ENCODE data around the gene COPG2. TPM values are rescaled to one million over a fixed set of nuclear protein-coding genes. Genes with fewer than 3 reads are reported as not detected.

Gene COPG2
- total RNA-seq, 1 experiment from 2014 or later = 26.0 TPM

DNA sequence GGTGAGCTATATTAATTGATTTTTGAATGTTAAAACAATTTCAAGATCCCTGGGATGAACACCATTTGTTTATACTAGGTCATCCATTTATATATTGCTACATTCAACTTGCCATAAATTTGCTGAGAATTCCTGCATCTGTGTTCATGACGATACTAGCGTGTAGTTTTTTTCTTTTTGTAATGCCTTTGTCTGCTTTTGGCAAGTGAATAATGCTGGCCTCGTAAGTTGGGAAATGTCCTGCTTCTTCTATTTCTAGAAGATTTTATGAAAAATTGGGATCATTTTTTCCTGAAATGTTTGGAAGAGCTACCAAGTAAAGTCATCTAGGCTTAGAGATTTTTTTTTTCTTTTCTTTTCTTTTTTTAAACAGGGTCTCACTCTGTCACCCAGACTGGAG is 189.6 kb downstream of the COPG2 start:
- no peak overlapping the region for H3K4me3 ChIP-seq (ENCODE audit: low read depth in 2 of 2, low read length in 2 of 2)
- H3K36me3 ChIP-seq (ENCODE audit: control insufficient read depth, insufficient read depth, low read length) = no peaks in the 10 kb centered on the region
- H3K27me3 ChIP-seq (ENCODE audit: control insufficient read depth, insufficient read depth, low read length) = no peaks in the 10 kb centered on the region
- H3K4me1 ChIP-seq (ENCODE audit: control insufficient read depth, insufficient read depth, low read length) = no peaks in the 10 kb centered on the region
- no peak for TF ChIP-seq TCF7L2 (IDR thresholded peaks at IDR 0.05; ENCODE audit: low read depth, low read length)
- TF ChIP-seq, protein P1, sequence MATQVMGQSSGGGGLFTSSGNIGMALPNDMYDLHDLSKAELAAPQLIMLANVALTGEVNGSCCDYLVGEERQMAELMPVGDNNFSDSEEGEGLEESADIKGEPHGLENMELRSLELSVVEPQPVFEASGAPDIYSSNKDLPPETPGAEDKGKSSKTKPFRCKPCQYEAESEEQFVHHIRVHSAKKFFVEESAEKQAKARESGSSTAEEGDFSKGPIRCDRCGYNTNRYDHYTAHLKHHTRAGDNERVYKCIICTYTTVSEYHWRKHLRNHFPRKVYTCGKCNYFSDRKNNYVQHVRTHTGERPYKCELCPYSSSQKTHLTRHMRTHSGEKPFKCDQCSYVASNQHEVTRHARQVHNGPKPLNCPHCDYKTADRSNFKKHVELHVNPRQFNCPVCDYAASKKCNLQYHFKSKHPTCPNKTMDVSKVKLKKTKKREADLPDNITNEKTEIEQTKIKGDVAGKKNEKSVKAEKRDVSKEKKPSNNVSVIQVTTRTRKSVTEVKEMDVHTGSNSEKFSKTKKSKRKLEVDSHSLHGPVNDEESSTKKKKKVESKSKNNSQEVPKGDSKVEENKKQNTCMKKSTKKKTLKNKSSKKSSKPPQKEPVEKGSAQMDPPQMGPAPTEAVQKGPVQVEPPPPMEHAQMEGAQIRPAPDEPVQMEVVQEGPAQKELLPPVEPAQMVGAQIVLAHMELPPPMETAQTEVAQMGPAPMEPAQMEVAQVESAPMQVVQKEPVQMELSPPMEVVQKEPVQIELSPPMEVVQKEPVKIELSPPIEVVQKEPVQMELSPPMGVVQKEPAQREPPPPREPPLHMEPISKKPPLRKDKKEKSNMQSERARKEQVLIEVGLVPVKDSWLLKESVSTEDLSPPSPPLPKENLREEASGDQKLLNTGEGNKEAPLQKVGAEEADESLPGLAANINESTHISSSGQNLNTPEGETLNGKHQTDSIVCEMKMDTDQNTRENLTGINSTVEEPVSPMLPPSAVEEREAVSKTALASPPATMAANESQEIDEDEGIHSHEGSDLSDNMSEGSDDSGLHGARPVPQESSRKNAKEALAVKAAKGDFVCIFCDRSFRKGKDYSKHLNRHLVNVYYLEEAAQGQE (IDR thresholded peaks at IDR 0.05; ENCODE audit: insufficient read depth in 1 of 2, low read depth in 2 of 2, low read length in 1 of 2) = no peak
- no peaks in the 10 kb centered on the region; the same call in 1 of the 2 replicates for H3K9me3 ChIP-seq (ENCODE audit: control insufficient read depth, insufficient read depth, low read depth, low read length)
- no peak overlapping the region for H3K27ac ChIP-seq (ENCODE audit: low read length)
- no TSS peak for BruUV-seq (replicated peaks)
- intact Hi-C loops (cut with micrococcal nuclease; ENCODE audit: unreplicated experiment) (no loop called here), in situ Hi-C loops (cut with HindIII; ENCODE audit: low pct_unique_long_range_greater_than_20kb, low sequenced_read_pairs) (no loop called here)
- no peak for DNase-seq (ENCODE audit: low read depth, low spot score)
- ChIA-PET POLR2A (no interaction called here), CTCF (interaction anchor here (0.6 kb wide), 1 partner anchor 1105 kb away, joined by 3 read pairs; no protein-coding TSS in a partner anchor)
- no peak for ATAC-seq

DNA sequence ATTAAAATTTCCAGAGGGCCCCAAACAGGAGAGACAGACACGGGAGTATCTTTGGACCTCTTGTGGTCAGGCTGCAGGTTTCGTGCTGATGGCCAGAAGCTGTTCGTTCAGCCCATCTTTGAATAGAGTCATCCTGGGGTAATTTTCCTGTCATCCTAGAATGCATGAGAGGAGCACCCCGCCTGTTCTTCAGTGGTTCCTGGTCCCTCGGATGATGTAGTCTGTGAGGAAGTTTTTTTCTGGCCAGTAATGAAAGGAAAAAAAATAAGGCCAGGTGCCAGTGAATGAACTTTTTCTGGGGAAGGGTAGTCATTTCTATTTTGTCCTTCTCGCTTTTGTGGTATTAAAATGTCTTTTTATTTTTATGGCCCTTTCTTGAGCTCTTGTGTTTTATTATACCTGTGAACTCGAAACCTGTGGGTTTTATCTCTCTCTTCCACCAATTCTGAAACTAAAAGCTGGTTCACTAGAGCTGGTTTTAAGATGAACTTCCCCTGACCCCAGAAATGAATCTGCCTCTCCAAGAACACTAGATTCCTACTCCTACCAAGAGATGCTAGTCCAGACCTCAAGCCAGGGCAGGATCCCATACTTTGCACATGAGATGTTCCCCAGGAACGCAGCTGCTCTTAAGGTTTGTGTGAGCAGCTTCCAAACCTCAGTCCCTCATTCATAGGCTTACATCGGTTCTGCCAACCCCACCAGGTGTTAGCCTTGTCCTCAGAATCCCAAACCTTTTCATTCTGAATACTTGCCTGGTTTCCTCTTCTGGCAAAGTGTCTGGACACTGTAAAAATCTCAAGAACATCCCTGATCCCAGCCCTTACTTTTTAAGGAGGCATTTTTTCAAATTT is 192.0 kb downstream of the COPG2 start:
- DNase-seq (ENCODE audit: low read depth, low spot score) (no peak), ATAC-seq (no peak)
- CTCF ChIA-PET = no interaction called here
- in situ Hi-C loops (cut with HindIII; ENCODE audit: low pct_unique_long_range_greater_than_20kb, low sequenced_read_pairs) = no loop called here
- no peaks in the 10 kb centered on the region for H3K4me1 ChIP-seq (ENCODE audit: control insufficient read depth, insufficient read depth, low read length)
- POLR2A ChIA-PET = no interaction called here
- TF ChIP-seq POLR2AphosphoS5 (IDR thresholded peaks at IDR 0.05; ENCODE audit: low read depth, low read length) (no peak), TCF7L2 (IDR thresholded peaks at IDR 0.05; ENCODE audit: low read depth, low read length) (no peak)
- TF ChIP-seq, protein P1 (IDR thresholded peaks at IDR 0.05; ENCODE audit: insufficient read depth in 1 of 2, low read depth in 2 of 2, low read length in 1 of 2) = no peak
- intact Hi-C loops (cut with micrococcal nuclease; ENCODE audit: unreplicated experiment) = no loop called here
- no peaks in the 10 kb centered on the region; the same call in 1 of the 2 replicates for H3K9me3 ChIP-seq (ENCODE audit: control insufficient read depth, insufficient read depth, low read depth, low read length)
- no peak overlapping the region for H3K4me3 ChIP-seq (ENCODE audit: low read depth in 2 of 2, low read length in 2 of 2)
- H3K27ac ChIP-seq (ENCODE audit: low read length) = no peak overlapping the region
- no peaks in the 10 kb centered on the region for H3K27me3 ChIP-seq (ENCODE audit: control insufficient read depth, insufficient read depth, low read length)
- no peaks in the 10 kb centered on the region for H3K36me3 ChIP-seq (ENCODE audit: control insufficient read depth, insufficient read depth, low read length)
- BruUV-seq (replicated peaks) = no TSS peak

DNA sequence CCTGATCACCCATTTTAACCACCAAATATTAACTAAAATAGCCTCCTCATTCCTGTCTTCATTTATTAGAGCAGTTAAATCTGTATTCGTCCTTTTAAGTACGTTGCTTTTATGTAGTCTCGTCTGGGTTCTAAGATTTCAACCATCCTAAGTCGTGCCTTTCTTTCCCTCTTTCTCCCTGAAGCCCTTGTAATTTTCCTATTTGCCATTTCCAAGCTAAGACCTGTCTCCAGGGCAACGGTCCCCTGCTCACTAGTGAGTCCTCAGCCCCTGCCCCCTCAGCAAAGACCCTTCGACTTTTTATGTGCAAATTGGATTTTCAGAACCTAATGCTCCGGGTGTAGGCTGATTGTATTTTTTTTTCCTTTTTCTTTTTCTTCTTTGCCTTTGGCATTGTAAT is 192.8 kb downstream of the COPG2 start:
- Histone ChIP-seq H3K36me3 (ENCODE audit: control insufficient read depth, insufficient read depth, low read length) (no peaks in the 10 kb centered on the region), H3K4me1 (ENCODE audit: control insufficient read depth, insufficient read depth, low read length) (no peaks in the 10 kb centered on the region), H3K9me3 (ENCODE audit: control insufficient read depth, insufficient read depth, low read depth, low read length) (no peaks in the 10 kb centered on the region; the same call in 1 of the 2 replicates), H3K27ac (ENCODE audit: low read length) (no peak overlapping the region), H3K4me3 (ENCODE audit: low read depth in 2 of 2, low read length in 2 of 2) (no peak overlapping the region), H3K27me3 (ENCODE audit: control insufficient read depth, insufficient read depth, low read length) (no peaks in the 10 kb centered on the region)
- in situ Hi-C loops (cut with HindIII; ENCODE audit: low pct_unique_long_range_greater_than_20kb, low sequenced_read_pairs) (no loop called here), intact Hi-C loops (cut with micrococcal nuclease; ENCODE audit: unreplicated experiment) (no loop called here)
- POLR2A ChIA-PET = no interaction called here
- CTCF ChIA-PET = no interaction called here
- TF ChIP-seq, protein P2, sequence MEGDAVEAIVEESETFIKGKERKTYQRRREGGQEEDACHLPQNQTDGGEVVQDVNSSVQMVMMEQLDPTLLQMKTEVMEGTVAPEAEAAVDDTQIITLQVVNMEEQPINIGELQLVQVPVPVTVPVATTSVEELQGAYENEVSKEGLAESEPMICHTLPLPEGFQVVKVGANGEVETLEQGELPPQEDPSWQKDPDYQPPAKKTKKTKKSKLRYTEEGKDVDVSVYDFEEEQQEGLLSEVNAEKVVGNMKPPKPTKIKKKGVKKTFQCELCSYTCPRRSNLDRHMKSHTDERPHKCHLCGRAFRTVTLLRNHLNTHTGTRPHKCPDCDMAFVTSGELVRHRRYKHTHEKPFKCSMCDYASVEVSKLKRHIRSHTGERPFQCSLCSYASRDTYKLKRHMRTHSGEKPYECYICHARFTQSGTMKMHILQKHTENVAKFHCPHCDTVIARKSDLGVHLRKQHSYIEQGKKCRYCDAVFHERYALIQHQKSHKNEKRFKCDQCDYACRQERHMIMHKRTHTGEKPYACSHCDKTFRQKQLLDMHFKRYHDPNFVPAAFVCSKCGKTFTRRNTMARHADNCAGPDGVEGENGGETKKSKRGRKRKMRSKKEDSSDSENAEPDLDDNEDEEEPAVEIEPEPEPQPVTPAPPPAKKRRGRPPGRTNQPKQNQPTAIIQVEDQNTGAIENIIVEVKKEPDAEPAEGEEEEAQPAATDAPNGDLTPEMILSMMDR (IDR thresholded peaks at IDR 0.05) = no peak
- no peak for TF ChIP-seq SIN3A (IDR thresholded peaks at IDR 0.05; ENCODE audit: borderline replicate concordance, insufficient read depth, low read depth, low read length)
- TF ChIP-seq TCF7L2 (IDR thresholded peaks at IDR 0.05; ENCODE audit: low read depth, low read length) = no peak
- TF ChIP-seq POLR2AphosphoS5 (IDR thresholded peaks at IDR 0.05; ENCODE audit: low read depth, low read length) = no peak
- TF ChIP-seq, protein P1 (IDR thresholded peaks at IDR 0.05; ENCODE audit: insufficient read depth in 1 of 2, low read depth in 2 of 2, low read length in 1 of 2) = no peak
- no TSS peak for BruUV-seq (replicated peaks)
- no peak for ATAC-seq
- DNase-seq (ENCODE audit: low read depth, low spot score) = no peak

All from Panc1 (cell line).